HUES64 (cell line): ENCODE data around the gene TDRD10.

ENCODE experiments used
- H3K27ac ChIP-seq: 2 replicates; pipeline ENCODE4 v1.7.0; 2013; ENCODE audit warnings: low read depth, low read length, inconsistent platforms
- H3K27me3 ChIP-seq: 2 replicates; pipeline ENCODE4 v1.6.1; 2013; ENCODE audit warnings: mild to moderate bottlenecking, low read length; ENCODE audit not compliant: insufficient read depth
- H3K36me3 ChIP-seq: 2 replicates; pipeline ENCODE4 v1.6.1; 2013; ENCODE audit warnings: mild to moderate bottlenecking, low read length; ENCODE audit not compliant: insufficient read depth
- H3K4me1 ChIP-seq: 2 replicates; pipeline ENCODE4 v1.6.1; 2013; ENCODE audit warnings: mild to moderate bottlenecking, low read length, moderate library complexity; ENCODE audit not compliant: insufficient read depth
- H3K4me3 ChIP-seq: 2 replicates; pipeline ENCODE4 v1.5.1; 2013; ENCODE audit warnings: mild to moderate bottlenecking, low read length, moderate library complexity
- H3K9ac ChIP-seq: 2 replicates; pipeline ENCODE4 v1.6.1; 2013; ENCODE audit warnings: mild to moderate bottlenecking, low read depth, low read length
- H3K9me3 ChIP-seq: 2 replicates; pipeline ENCODE4 v1.6.1; 2013; ENCODE audit warnings: low read depth, low read length; ENCODE audit not compliant: insufficient read depth
- WGBS: fragments of 150-250, 120-280 bp; methylation state at CpG from one replicate; pipeline ENCODE4 v1.1.7; 2013; ENCODE audit warnings: missing lambda C conversion rate; 5-methylcytosine and 5-hydroxymethylcytosine counted together

TDRD10 gene

GRCh38 chr1:154573168-154573510 lies 71.1 kb downstream of the TDRD10 start:
- Histone ChIP-seq H3K36me3 (peaks cover 6% of the 10 kb centered on the region), H3K27ac (no peak overlapping the region), H3K9ac (no peak overlapping the region), H3K4me1 (peaks cover 11% of the 10 kb centered on the region; the same call in 1 of the 2 replicates), H3K9me3 (no peaks in the 10 kb centered on the region), H3K27me3 (peaks cover 6% of the 10 kb centered on the region; the same call in 1 of the 2 replicates), H3K4me3 (no peak overlapping the region)
- 93% methylated on average over 3 of the region's 3 CpGs for WGBS

GRCh38 chr1:154574716-154575115 lies 72.7 kb downstream of the TDRD10 start:
- H3K4me1 ChIP-seq, result 0 out of 2 replicates have a peak, but pooled peaks cover 6% of the 10 kb centered on the region
- no peaks in the 10 kb centered on the region for H3K9me3 ChIP-seq
- H3K4me3 ChIP-seq, result no peak overlapping the region
- no peaks in the 10 kb centered on the region for H3K27me3 ChIP-seq
- peaks cover 22% of the 10 kb centered on the region for H3K36me3 ChIP-seq
- H3K9ac ChIP-seq, result no peak overlapping the region
- no peak overlapping the region for H3K27ac ChIP-seq
- WGBS, result 68% methylated on average over 6 of the region's 7 CpGs

GRCh38 chr1:154575147-154575927 lies 73.3 kb downstream of the TDRD10 start:
- Histone ChIP-seq H3K4me1 (0 out of 2 replicates have a peak, but pooled peaks cover 6% of the 10 kb centered on the region), H3K36me3 (peaks cover 28% of the 10 kb centered on the region), H3K9me3 (no peaks in the 10 kb centered on the region), H3K27me3 (no peaks in the 10 kb centered on the region), H3K9ac (no peak overlapping the region), H3K4me3 (no peak overlapping the region), H3K27ac (no peak overlapping the region)
- WGBS, result 87% methylated on average over 10 of the region's 10 CpGs

GRCh38 chr1:154575951-154576566 lies 74.0 kb downstream of the TDRD10 start:
- no peak overlapping the region for H3K9ac ChIP-seq
- H3K27ac ChIP-seq, result no peak overlapping the region
- 94% methylated on average over 6 of the region's 8 CpGs for WGBS
- H3K4me3 ChIP-seq, result no peak overlapping the region
- peaks cover 35% of the 10 kb centered on the region for H3K36me3 ChIP-seq
- H3K27me3 ChIP-seq, result no peaks in the 10 kb centered on the region
- H3K9me3 ChIP-seq, result no peaks in the 10 kb centered on the region
- 0 out of 2 replicates have a peak, but pooled peaks cover 6% of the 10 kb centered on the region for H3K4me1 ChIP-seq

GRCh38 chr1:154577346-154578057 lies 75.5 kb downstream of the TDRD10 start:
- H3K27ac ChIP-seq, result no peak overlapping the region
- no peak overlapping the region for H3K4me3 ChIP-seq
- WGBS, result 92% methylated on average over 7 of the region's 7 CpGs
- H3K36me3 ChIP-seq, result peaks cover 48% of the 10 kb centered on the region
- H3K9ac ChIP-seq, result no peak overlapping the region
- 0 out of 2 replicates have a peak, but pooled peaks cover 3% of the 10 kb centered on the region for H3K4me1 ChIP-seq
- no peaks in the 10 kb centered on the region for H3K27me3 ChIP-seq
- no peaks in the 10 kb centered on the region for H3K9me3 ChIP-seq

GRCh38 chr1:154578058-154578418 lies 76.0 kb downstream of the TDRD10 start:
- no peak overlapping the region for H3K4me3 ChIP-seq
- H3K27ac ChIP-seq, result no peak overlapping the region
- H3K36me3 ChIP-seq, result peaks cover 53% of the 10 kb centered on the region
- no peaks in the 10 kb centered on the region for H3K9me3 ChIP-seq
- H3K9ac ChIP-seq, result no peak overlapping the region
- WGBS, result 89% methylated on average over 6 of the region's 6 CpGs
- no peaks in the 10 kb centered on the region for H3K27me3 ChIP-seq
- no peaks in the 10 kb centered on the region for H3K4me1 ChIP-seq

- Histone ChIP-seq H3K36me3 (peaks cover 66% of the 10 kb centered on the region), H3K9me3 (no peaks in the 10 kb centered on the region), H3K4me1 (no peaks in the 10 kb centered on the region), H3K4me3 (no peak overlapping the region), H3K27ac (no peak overlapping the region), H3K27me3 (no peaks in the 10 kb centered on the region), H3K9ac (no peak overlapping the region)
- WGBS, result 93% methylated on average over 8 of the region's 8 CpGs
Observed at GRCh38 chr1:154579374-154579773, 77.4 kb downstream of the TDRD10 start.

GRCh38 chr1:154581766-154582165 lies 79.7 kb downstream of the TDRD10 start:
- Histone ChIP-seq H3K9ac (no peak overlapping the region), H3K9me3 (no peaks in the 10 kb centered on the region), H3K4me3 (no peak overlapping the region), H3K4me1 (no peaks in the 10 kb centered on the region), H3K36me3 (peaks cover 90% of the 10 kb centered on the region), H3K27me3 (no peaks in the 10 kb centered on the region), H3K27ac (no peak overlapping the region)
- 94% methylated on average over 3 of the region's 3 CpGs for WGBS

GRCh38 chr1:154582885-154583284 lies 80.9 kb downstream of the TDRD10 start:
- WGBS, result 94% methylated on average over 6 of the region's 6 CpGs
- Histone ChIP-seq H3K36me3 (peaks cover 98% of the 10 kb centered on the region), H3K9me3 (no peaks in the 10 kb centered on the region)

GRCh38 chr1:154583773-154584172 lies 81.8 kb downstream of the TDRD10 start:
- 84% methylated on average over 9 of the region's 9 CpGs for WGBS
- Histone ChIP-seq H3K4me3 (no peak overlapping the region), H3K9me3 (no peaks in the 10 kb centered on the region), H3K27ac (no peak overlapping the region), H3K9ac (no peak overlapping the region), H3K27me3 (no peaks in the 10 kb centered on the region), H3K36me3 (peaks cover 98% of the 10 kb centered on the region), H3K4me1 (no peaks in the 10 kb centered on the region)

More at GRCh38 chr1:154582885-154583284, 80.9 kb downstream of the TDRD10 start:
- no peaks in the 10 kb centered on the region for H3K4me1 ChIP-seq
- no peaks in the 10 kb centered on the region for H3K27me3 ChIP-seq
- no peak overlapping the region for H3K9ac ChIP-seq
- H3K4me3 ChIP-seq, result no peak overlapping the region
- H3K27ac ChIP-seq, result no peak overlapping the region
